ENCODE measurements around the gene DCTN3. TPM values are rescaled to one million over a fixed set of nuclear protein-coding genes. Genes with fewer than 3 reads are reported as not detected.

DCTN3 gene
- total and polyA plus RNA-seq, 2 of the 4 experiments (the other 2 are of a cell fraction), result 122 to 183 TPM

GRCh38 chr9:34633166-34633565 lies 12.9 kb upstream of the DCTN3 start:
- in situ Hi-C loops (cut with MboI; ENCODE audit: low sequenced_read_pairs) (no loop called here), intact Hi-C loops (cut with micrococcal nuclease) (no loop called here), dilution Hi-C loops (cut with HindIII; ENCODE audit: low sequenced_read_pairs, unreplicated experiment) (no loop called here)
- Histone ChIP-seq H3K14ac (replicated peaks; ENCODE audit: low read depth, low read length) (no peak overlapping the region), H3K9ac (ENCODE audit: low read depth, low read length) (no peak overlapping the region), H3K4me2 (ENCODE audit: low read depth, low read length) (no peak overlapping the region), H2AK5ac (ENCODE audit: low read depth, low read length) (no peak overlapping the region), H4K5ac (ENCODE audit: low read depth, low read length) (no peak overlapping the region), H3K56ac (ENCODE audit: extremely low read depth, insufficient read depth, low read length) (no peak overlapping the region), H2AK9ac (replicated peaks; ENCODE audit: low read depth, low read length, poor library complexity) (no peak overlapping the region), H4K8ac (ENCODE audit: low read depth in 2 of 2, low read length in 2 of 2) (no peak overlapping the region), H3K4ac (ENCODE audit: low read depth, low read length) (no peak overlapping the region), H2BK20ac (ENCODE audit: low read depth, low read length) (no peak overlapping the region), H3K36me3 (ENCODE audit: control insufficient read depth, insufficient read depth, low read length) (peaks cover 6% of the 10 kb centered on the region), H3K27ac (ENCODE audit: insufficient read depth, low read length) (no peak overlapping the region), H3K23ac (ENCODE audit: low read depth, low read length) (no peak overlapping the region), H4K20me1 (ENCODE audit: insufficient read depth, low read length) (peaks cover 9% of the 10 kb centered on the region; the same call in 1 of the 2 replicates), H2BK120ac (ENCODE audit: low read depth, low read length) (no peak overlapping the region), H3K18ac (ENCODE audit: low read depth, low read length) (no peak overlapping the region), H3K4me1 (ENCODE audit: control insufficient read depth, insufficient read depth, low read length) (peaks cover 6% of the 10 kb centered on the region), H3K27me3 (ENCODE audit: control insufficient read depth, insufficient read depth, low read length) (peaks cover 30% of the 10 kb centered on the region), H3K79me1 (ENCODE audit: low read depth in 1 of 2, low read length in 2 of 2) (peaks cover 13 to 32% of the 10 kb centered on the region in 2 experiments), H2AFZ (replicated peaks; ENCODE audit: low read length, poor library complexity) (no peak overlapping the region), H3K4me3 (ENCODE audit: insufficient read depth, low read depth, low read length) (no peak overlapping the region), H3K9me3 (ENCODE audit: control insufficient read depth, insufficient read depth, low read length) (no peaks in the 10 kb centered on the region), H3K9me1 (ENCODE audit: insufficient read depth, low read length) (peaks cover 12% of the 10 kb centered on the region; the same call in 1 of the 2 replicates), H2BK15ac (ENCODE audit: low read depth, low read length) (no peak overlapping the region), H2BK5ac (ENCODE audit: low read depth, low read length, poor library complexity, severe bottlenecking) (no peak overlapping the region), H4K91ac (ENCODE audit: insufficient read depth, low read depth, low read length) (no peak overlapping the region)
- no peak for DNase-seq
- POLR2A ChIA-PET (ENCODE audit: unreplicated experiment), result no interaction called here
- 70% methylated on average over 3 of the region's 5 CpGs; no CpG with 5 or more reads in 1 of the 2 experiments for WGBS, 2 experiments (ENCODE audit: extremely low coverage in 2 of 2, insufficient read length in 1 of 2)
- ATAC-seq (ENCODE audit: low read depth), result no peak
- BruUV-seq (replicated peaks), result no TSS peak
- CTCF ChIA-PET, result interaction anchor here (0.6 to 1.7 kb wide), 6 partner anchors 13 to 375 kb away, joined by 3 to 16 read pairs (median 5); partner anchors contain the start of genes DCTN3, GALT and RPP25L
- no peak for TF ChIP-seq FOS (IDR thresholded peaks at IDR 0.05; ENCODE audit: low read depth, low read length)
- TF ChIP-seq CHD1 (IDR thresholded peaks at IDR 0.05; ENCODE audit: low read depth, low read length), result no peak
- no peak for TF ChIP-seq RFX5 (IDR thresholded peaks at IDR 0.05; ENCODE audit: low read depth, low read length)
- no peak for TF ChIP-seq RAD21 (IDR thresholded peaks at IDR 0.05; ENCODE audit: low read length)
- TF ChIP-seq SMC3 (IDR thresholded peaks at IDR 0.05; ENCODE audit: low read depth, low read length), result no peak
- no peak for TF ChIP-seq RCOR1 (IDR thresholded peaks at IDR 0.05; ENCODE audit: insufficient replicate concordance, low read length)
- no peak for TF ChIP-seq CTCF (conservative IDR thresholded peaks at IDR 0.05; ENCODE audit: low read depth, low read length)
- TF ChIP-seq USF2 (IDR thresholded peaks at IDR 0.05; ENCODE audit: low read depth, low read length), result no peak
- TF ChIP-seq MXI1 (IDR thresholded peaks at IDR 0.05; ENCODE audit: borderline replicate concordance, low read depth, low read length), result no peak

Measured in IMR-90 (cell line).